ENCODE measurements around the gene INAFM1.

The INAFM1 gene

DNA sequence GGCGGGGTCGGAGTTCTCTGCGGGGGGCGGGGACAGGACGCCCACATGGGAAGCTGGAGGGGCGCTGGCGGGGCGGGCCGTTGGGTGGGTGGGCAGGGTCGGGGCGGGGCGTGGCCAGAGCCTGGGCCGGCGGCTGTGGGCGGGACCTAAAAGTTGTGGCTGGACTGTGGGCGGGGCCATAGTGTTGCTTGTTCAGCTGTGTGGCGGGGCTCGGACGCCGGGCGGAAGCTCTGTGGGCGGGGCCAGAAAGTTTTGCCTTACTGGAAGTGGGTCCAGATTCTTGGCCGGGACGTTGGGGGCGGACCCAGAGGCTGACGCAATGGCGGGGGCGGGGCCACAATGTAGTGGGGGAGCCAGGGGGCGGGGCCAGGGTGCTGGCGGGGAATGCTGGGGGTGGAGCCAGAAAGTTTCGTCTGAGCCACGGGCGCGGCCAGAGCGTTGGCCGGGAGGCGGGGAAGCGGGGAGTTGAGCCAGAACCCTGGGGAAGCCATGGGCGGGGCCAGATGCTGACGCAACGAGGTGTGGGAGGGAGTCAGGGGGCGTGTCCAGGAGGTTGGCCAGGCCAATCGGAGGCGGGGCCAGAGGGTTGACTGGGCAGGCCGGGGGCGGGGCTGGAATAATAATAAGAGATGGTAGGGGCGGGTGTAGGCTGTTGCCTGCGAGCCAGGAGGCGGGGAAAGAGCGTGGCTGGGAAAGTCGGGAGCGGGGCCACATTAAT lies 17.8 kb upstream of the INAFM1 start:
- FAIRE-seq (peak; percentile 99), DNase-seq (ENCODE audit: insufficient read length, low spot score) (peak; percentile 99)
- no peak for TF ChIP-seq POLR2AphosphoS5 (IDR thresholded peaks at IDR 0.05; ENCODE audit: low read depth, low read length)
- TF ChIP-seq PAX5 (IDR thresholded peaks at IDR 0.05; ENCODE audit: insufficient read depth, low read length, severe bottlenecking): peak; percentile 89
- no peak for TF ChIP-seq SPI1 (IDR thresholded peaks at IDR 0.05; ENCODE audit: low read depth, low read length)
- TF ChIP-seq POLR2A (IDR thresholded peaks at IDR 0.05; ENCODE audit: low read depth, low read length): no peak
- no peak for TF ChIP-seq POU2F2 (IDR thresholded peaks at IDR 0.05; ENCODE audit: low read depth, low read length)
- no peak for TF ChIP-seq TAF1 (IDR thresholded peaks at IDR 0.05; ENCODE audit: low read depth, low read length)

GRCh38 chr19:47257411-47258169 lies 17.1 kb upstream of the INAFM1 start:
- FAIRE-seq (peak; percentile 59), DNase-seq (ENCODE audit: insufficient read length, low spot score) (no peak)
- TF ChIP-seq PAX5 (IDR thresholded peaks at IDR 0.05; ENCODE audit: insufficient read depth, low read length, severe bottlenecking) (no peak), TAF1 (IDR thresholded peaks at IDR 0.05; ENCODE audit: low read depth, low read length) (no peak), POLR2A (IDR thresholded peaks at IDR 0.05; ENCODE audit: low read depth, low read length) (no peak), POU2F2 (IDR thresholded peaks at IDR 0.05; ENCODE audit: low read depth, low read length) (no peak), POLR2AphosphoS5 (IDR thresholded peaks at IDR 0.05; ENCODE audit: low read depth, low read length) (no peak), SPI1 (IDR thresholded peaks at IDR 0.05; ENCODE audit: low read depth, low read length) (no peak)

GRCh38 chr19:47258434-47258833 lies 16.3 kb upstream of the INAFM1 start:
- FAIRE-seq (no peak), DNase-seq (ENCODE audit: insufficient read length, low spot score) (no peak)
- no peak for TF ChIP-seq POLR2AphosphoS5 (IDR thresholded peaks at IDR 0.05; ENCODE audit: low read depth, low read length)
- no peak for TF ChIP-seq PAX5 (IDR thresholded peaks at IDR 0.05; ENCODE audit: insufficient read depth, low read length, severe bottlenecking)
- TF ChIP-seq TAF1 (IDR thresholded peaks at IDR 0.05; ENCODE audit: low read depth, low read length): no peak
- TF ChIP-seq POU2F2 (IDR thresholded peaks at IDR 0.05; ENCODE audit: low read depth, low read length): no peak
- TF ChIP-seq POLR2A (IDR thresholded peaks at IDR 0.05; ENCODE audit: low read depth, low read length): no peak
- TF ChIP-seq SPI1 (IDR thresholded peaks at IDR 0.05; ENCODE audit: low read depth, low read length): no peak

DNA sequence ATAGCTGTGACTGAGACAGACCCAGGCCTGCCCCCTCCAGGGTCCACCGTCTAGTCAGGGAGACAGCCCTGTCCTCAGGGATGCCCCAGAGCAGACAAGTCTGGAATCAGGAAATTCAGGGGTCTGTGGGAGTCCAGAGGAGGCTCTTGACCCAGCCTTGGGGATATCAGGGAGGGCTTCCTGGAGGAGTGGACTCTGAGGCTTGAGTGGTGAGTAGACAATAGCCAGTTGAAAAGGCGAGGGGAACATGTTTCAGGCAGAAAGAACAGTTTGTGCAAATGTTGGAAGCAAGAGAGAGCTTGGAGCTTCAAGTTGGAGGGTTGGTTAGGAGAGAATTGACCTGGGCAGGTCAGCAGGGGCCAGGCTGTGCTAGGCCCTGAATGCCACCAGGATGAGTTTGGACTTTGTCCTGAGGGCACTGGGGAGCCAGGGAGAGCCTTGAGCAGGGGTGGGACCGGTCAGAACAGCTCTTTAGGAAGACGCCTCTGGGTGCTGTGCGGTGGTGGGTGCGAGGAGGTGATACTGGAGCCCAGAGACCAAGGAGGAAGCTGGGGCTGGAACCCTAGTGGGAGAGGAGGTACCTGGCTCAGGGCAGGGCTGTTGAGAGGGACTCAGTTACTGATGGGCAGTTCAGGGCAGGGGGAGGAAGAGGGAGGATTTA lies 15.7 kb upstream of the INAFM1 start:
- DNase-seq (ENCODE audit: insufficient read length, low spot score) (no peak), FAIRE-seq (no peak)
- TF ChIP-seq POLR2AphosphoS5 (IDR thresholded peaks at IDR 0.05; ENCODE audit: low read depth, low read length): no peak
- no peak for TF ChIP-seq PAX5 (IDR thresholded peaks at IDR 0.05; ENCODE audit: insufficient read depth, low read length, severe bottlenecking)
- TF ChIP-seq TAF1 (IDR thresholded peaks at IDR 0.05; ENCODE audit: low read depth, low read length): no peak
- TF ChIP-seq SPI1 (IDR thresholded peaks at IDR 0.05; ENCODE audit: low read depth, low read length): no peak
- TF ChIP-seq POU2F2 (IDR thresholded peaks at IDR 0.05; ENCODE audit: low read depth, low read length): no peak
- no peak for TF ChIP-seq POLR2A (IDR thresholded peaks at IDR 0.05; ENCODE audit: low read depth, low read length)

- DNase-seq (ENCODE audit: insufficient read length, low spot score) (no peak), FAIRE-seq (no peak)
- TF ChIP-seq PAX5 (IDR thresholded peaks at IDR 0.05; ENCODE audit: insufficient read depth, low read length, severe bottlenecking) (no peak), SPI1 (IDR thresholded peaks at IDR 0.05; ENCODE audit: low read depth, low read length) (no peak), TAF1 (IDR thresholded peaks at IDR 0.05; ENCODE audit: low read depth, low read length) (no peak), POLR2AphosphoS5 (IDR thresholded peaks at IDR 0.05; ENCODE audit: low read depth, low read length) (no peak)
Observed at GRCh38 chr19:47260476-47260875, 14.2 kb upstream of the INAFM1 start.

DNA sequence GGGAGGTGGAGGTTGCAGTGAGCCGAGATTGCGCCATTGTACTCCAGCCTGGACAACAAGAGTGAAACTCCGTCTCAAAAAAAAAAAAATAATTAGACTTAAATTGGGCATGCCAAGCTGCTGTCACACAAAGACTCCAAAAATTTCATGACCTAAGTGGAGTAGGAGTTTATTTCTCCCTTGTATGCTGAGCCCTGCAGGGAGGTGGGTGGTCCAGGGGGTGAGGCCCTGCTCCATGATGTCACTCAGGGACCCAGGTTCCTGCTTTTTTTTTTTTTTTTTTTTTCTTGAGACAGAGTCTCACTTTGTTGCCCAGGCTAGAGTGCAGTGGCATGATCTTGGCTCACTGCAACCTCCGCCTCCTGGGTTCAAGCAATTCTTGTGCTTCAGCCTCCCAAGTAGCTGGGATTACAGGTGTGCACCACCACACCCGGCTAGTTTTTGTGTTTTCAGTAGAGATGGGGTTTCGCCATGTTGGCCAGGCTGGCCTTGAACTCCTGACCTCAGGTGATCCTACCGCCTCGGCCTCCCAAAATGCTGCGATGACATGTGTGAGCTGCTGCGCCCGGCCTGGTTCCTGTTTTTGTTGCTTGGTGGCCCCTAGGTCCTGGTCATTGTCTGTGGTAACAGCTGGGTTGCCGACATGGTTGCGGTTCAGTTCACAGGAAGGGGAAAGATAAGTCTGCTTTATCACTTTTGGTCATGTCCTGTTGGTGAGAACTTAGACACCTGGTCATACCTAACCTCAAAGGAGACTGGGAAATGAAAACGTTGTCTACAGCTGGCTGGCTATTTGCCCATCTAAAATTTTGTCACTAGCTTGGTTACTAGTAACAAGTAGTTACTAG lies 12.5 kb upstream of the INAFM1 start:
- TF ChIP-seq SPI1 (IDR thresholded peaks at IDR 0.05; ENCODE audit: low read depth, low read length) (peak; percentile 85), PAX5 (IDR thresholded peaks at IDR 0.05; ENCODE audit: insufficient read depth, low read length, severe bottlenecking) (peak; percentile 34)
- FAIRE-seq (peak; percentile 91), DNase-seq (ENCODE audit: insufficient read length, low spot score) (peak; percentile 66)

- TF ChIP-seq SPI1 (IDR thresholded peaks at IDR 0.05; ENCODE audit: low read depth, low read length): no peak
- FAIRE-seq: no peak
- DNase-seq (ENCODE audit: insufficient read length, low spot score): no peak
Observed at GRCh38 chr19:47264629-47265028, 10.1 kb upstream of the INAFM1 start.

DNA sequence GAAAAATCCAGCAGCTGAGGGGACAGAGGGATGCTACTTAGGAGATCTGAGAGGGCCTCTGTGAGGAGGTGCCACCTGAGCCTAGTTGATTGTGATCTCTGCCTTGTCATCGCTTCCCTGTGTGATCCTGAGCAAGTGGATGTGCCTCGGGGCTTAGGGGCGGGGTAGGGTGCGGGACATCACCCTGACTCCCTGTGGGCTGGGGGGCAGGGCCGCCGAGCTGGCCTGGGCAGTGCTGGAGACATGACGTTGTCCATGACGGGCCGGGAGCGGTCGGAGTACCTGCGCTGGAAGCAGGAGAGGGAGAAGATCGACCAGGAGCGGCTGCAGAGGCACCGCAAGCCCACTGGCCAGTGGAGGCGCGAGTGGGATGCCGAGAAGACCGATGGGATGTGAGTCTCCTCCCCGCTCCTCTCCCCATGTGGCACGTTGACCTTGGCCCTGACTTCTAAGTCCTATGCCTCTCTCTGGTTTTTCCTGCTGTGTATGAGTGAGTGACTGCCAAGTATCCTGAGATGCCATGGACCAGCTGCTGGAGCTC lies 8.2 kb upstream of the INAFM1 start:
- no peak for TF ChIP-seq TAF1 (IDR thresholded peaks at IDR 0.05; ENCODE audit: low read depth, low read length)
- no peak for TF ChIP-seq PAX5 (IDR thresholded peaks at IDR 0.05; ENCODE audit: insufficient read depth, low read length, severe bottlenecking)
- no peak for TF ChIP-seq POLR2AphosphoS5 (IDR thresholded peaks at IDR 0.05; ENCODE audit: low read depth, low read length)
- TF ChIP-seq POU2F2 (IDR thresholded peaks at IDR 0.05; ENCODE audit: low read depth, low read length): no peak
- TF ChIP-seq POLR2A (IDR thresholded peaks at IDR 0.05; ENCODE audit: low read depth, low read length): no peak
- no peak for TF ChIP-seq SPI1 (IDR thresholded peaks at IDR 0.05; ENCODE audit: low read depth, low read length)
- FAIRE-seq: no peak

GRCh38 chr19:47267350-47267759 lies 7.3 kb upstream of the INAFM1 start:
- DNase-seq (ENCODE audit: insufficient read length, low spot score): no peak
- FAIRE-seq: no peak
- TF ChIP-seq TAF1 (IDR thresholded peaks at IDR 0.05; ENCODE audit: low read depth, low read length) (no peak), POLR2A (IDR thresholded peaks at IDR 0.05; ENCODE audit: low read depth, low read length) (no peak), SPI1 (IDR thresholded peaks at IDR 0.05; ENCODE audit: low read depth, low read length) (no peak), PAX5 (IDR thresholded peaks at IDR 0.05; ENCODE audit: insufficient read depth, low read length, severe bottlenecking) (no peak), POLR2AphosphoS5 (IDR thresholded peaks at IDR 0.05; ENCODE audit: low read depth, low read length) (no peak), POU2F2 (IDR thresholded peaks at IDR 0.05; ENCODE audit: low read depth, low read length) (no peak)

More for the DNA sequence above, 8.2 kb upstream of the INAFM1 start:
- no peak for DNase-seq (ENCODE audit: insufficient read length, low spot score)
